GM15510 (cell line): ENCODE results near the gene ACBD5.

Experiments used
- POLR2A ChIP-seq: IDR thresholded peaks from 3 replicates; pipeline ENCODE4 v1.6.1; 2011; ENCODE audit warnings: borderline replicate concordance; ENCODE audit not compliant: insufficient read length; ENCODE audit errors: extremely low read depth

Gene ACBD5

GRCh38 chr10:27188897-27189296 lies 51.7 kb downstream of the ACBD5 start:
- no peak for TF ChIP-seq POLR2A

DNA sequence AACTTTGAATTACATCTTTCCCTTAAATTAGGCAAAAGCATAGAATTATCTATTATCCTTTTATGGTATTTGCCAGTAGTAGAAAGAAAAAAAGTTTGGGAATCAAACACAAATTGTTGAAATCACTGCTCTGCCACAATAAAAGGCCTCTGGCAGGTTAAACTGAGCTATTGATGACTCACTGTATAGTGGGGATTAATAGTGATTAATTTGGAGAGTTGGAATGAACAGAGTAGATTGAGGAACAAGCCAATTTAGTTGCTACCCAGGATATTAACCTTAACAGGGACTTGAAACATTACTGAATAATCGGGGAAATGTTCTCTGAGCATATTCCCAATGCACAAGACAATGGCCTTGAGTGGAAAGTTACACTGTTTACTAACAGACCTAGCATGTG lies 52.3 kb downstream of the ACBD5 start:
- no peak for TF ChIP-seq POLR2A

DNA sequence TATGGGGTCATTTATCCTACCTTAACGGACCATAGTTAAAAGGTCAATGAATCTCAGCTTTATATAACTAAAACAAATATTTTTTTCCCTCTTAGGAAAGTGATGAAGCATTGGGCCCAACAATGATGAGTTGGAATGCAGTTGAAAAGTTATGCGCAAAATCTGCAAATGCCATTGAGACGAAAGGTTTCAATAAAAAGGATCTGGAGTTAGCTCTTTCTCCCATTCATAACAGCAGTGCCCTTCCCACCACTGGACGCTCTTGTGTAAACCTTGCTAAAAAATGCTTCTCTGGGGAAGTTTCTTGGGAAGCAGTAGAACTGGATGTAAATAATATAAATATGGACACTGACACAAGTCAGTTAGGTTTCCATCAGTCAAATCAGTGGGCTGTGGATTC lies 70.7 kb downstream of the ACBD5 start:
- TF ChIP-seq POLR2A, result no peak

GRCh38 chr10:27158421-27158820 lies 82.2 kb downstream of the ACBD5 start:
- no peak for TF ChIP-seq POLR2A

DNA sequence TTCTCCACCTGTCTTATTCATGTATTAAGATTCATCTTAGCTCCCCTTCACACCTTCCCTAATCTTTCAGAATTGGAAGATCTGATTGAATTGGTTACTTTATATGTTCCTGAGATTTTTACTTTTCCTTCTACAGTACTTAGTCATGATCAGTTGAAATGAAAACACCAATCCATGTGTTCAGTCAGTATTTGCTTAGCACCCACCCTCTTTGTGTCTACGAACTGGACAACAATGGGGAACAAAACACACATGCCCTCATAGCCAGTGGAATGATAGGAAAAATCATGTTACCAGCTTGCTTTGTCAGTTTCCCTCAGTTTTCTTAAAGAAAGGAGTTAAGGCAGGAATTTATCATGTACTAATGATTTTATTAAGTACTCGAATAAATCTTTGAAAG lies 83.4 kb downstream of the ACBD5 start:
- no peak for TF ChIP-seq POLR2A

DNA sequence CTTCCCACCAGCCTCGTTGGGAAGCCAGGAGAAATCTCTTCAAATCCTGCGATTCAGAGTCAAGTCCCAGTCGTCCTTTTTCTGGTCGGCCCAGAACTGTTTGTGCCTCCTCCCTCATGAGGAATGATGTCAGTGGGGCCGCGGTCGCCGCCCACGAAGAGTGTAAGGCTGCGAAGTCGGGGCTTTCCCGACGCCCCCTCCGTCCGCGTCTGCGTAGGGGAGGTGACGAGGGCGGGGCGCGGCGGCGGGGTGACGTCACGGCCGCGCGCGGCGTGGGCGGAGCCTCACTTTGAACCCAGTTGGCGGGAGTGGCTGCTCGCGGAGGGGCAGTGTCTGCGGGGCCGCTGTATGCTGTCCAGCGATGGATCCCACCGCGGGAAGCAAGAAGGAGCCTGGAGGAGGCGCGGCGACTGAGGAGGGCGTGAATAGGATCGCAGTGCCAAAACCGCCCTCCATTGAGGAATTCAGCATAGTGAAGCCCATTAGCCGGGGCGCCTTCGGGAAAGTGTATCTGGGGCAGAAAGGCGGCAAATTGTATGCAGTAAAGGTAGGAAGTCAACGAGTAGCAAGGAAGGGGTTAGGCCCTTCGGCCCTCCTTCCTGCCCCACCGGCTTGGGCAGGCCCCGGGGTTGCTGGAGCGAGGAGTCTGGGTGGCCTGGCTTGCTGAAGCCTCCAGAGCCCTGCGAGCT lies 85.4 kb downstream of the ACBD5 start, which contains the start of gene MASTL:
TSS of gene MASTL (plus strand) at position 287 of the 689 bp plus-strand sequence. CDS start at position 362, 75 bp downstream.
- TF ChIP-seq POLR2A, result peak; percentile 78

- TF ChIP-seq POLR2A, result no peak
Measured at GRCh38 chr10:27153845-27154193, 86.8 kb downstream of the ACBD5 start.

- TF ChIP-seq POLR2A, result no peak
Measured at GRCh38 chr10:27153329-27153728, 87.3 kb downstream of the ACBD5 start.

GRCh38 chr10:27152687-27153086 lies 87.9 kb downstream of the ACBD5 start:
- no peak for TF ChIP-seq POLR2A

- TF ChIP-seq POLR2A, result no peak
Measured at GRCh38 chr10:27150261-27150660, 90.3 kb downstream of the ACBD5 start.

DNA sequence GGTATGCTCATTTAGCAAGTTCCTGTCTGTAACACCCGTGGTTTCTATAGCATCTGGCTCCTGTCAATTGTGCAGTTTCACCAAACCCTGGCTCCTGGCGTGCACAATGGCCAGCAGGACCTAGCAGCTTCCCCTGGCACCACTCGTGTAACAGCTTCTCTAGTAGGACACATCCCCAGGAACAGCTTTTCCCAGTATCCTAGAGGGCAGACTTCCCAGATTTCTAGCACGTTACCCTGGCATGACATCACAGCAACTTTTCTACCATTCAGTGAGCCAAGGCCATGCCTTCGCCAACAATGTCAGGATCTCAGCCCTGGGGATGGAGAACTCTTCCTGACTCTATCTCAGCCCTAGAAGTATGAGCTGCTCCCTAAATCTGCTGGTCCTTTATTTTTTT lies 92.9 kb downstream of the ACBD5 start:
- no peak for TF ChIP-seq POLR2A

DNA sequence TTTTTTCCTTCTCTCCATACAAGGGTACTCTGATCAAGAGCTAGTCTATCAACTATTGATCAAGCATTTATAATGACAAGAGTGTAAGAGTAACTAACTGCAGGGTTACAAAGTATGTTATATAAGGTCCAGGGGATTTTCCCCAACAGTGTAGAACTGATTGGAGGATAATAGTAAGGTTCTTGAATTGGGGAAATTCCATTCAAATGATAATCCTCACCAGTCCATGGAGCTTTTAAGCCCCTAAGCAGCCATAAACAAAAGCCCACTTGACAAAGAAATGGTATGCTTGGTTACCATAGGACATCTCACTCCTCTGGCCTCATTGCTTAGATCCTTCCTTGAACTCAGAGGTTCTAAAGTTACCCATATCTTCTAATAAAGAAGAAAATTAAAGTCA lies 94.7 kb downstream of the ACBD5 start:
- no peak for TF ChIP-seq POLR2A
